ENCODE measurements around the gene SIAE. TPM values are rescaled to one million over a fixed set of nuclear protein-coding genes. Genes with fewer than 3 reads are reported as not detected.
A peak's percentile ranks its signal among the peaks of the same experiment; 100 is the strongest.

SIAE gene
- total and polyA plus RNA-seq, 3 experiments from 2014 or later, result 0.85 to 5.2 (median 4.0) TPM

- ChIA-PET CTCF (no interaction called here), POLR2A (no interaction called here)
- H3K4me3 ChIP-seq (ENCODE audit: low read length), result no peak overlapping the region
- Mint-ChIP-seq H3K27me3 (no peaks in the 10 kb centered on the region), H3K9me3 (no peaks in the 10 kb centered on the region), H3K4me1 (no peaks in the 10 kb centered on the region), H3K4me3 (no peak overlapping the region), H3K27ac (no peak overlapping the region), H3K36me3 (peaks cover 0 to 2% (median 0%) of the 10 kb centered on the region in 3 donors)
- H3K36me3 ChIP-seq (ENCODE audit: insufficient read depth, low read length), result no peaks in the 10 kb centered on the region
- H3K27me3 ChIP-seq (ENCODE audit: insufficient read depth, low read length, poor library complexity, severe bottlenecking), result no peaks in the 10 kb centered on the region
- no peak overlapping the region for H3K27ac ChIP-seq (ENCODE audit: low read depth, low read length)
- no peak for DNase-seq
- H3K9me3 ChIP-seq (ENCODE audit: low read length), result no peaks in the 10 kb centered on the region
- no peaks in the 10 kb centered on the region for H3K4me1 ChIP-seq (ENCODE audit: insufficient read depth, low read length)
These were observed 27.4 kb downstream of the SIAE start for GRCh38 chr11:124646148-124646547.

GRCh38 chr11:124644426-124645280 lies 28.9 kb downstream of the SIAE start:
- Mint-ChIP-seq H3K27me3 (no peaks in the 10 kb centered on the region), H3K27ac (no peak overlapping the region), H3K4me1 (no peaks in the 10 kb centered on the region), H3K9me3 (no peaks in the 10 kb centered on the region), H3K4me3 (no peak overlapping the region), H3K36me3 (no peaks in the 10 kb centered on the region)
- ChIA-PET POLR2A (no interaction called here), CTCF (interaction anchor here (0.7 to 3.6 kb wide), 13 partner anchors 9 to 193 kb away, joined by 3 to 36 read pairs (median 4); no protein-coding TSS in a partner anchor)
- H3K4me1 ChIP-seq (ENCODE audit: insufficient read depth, low read length), result no peaks in the 10 kb centered on the region
- H3K4me3 ChIP-seq (ENCODE audit: low read length), result no peak overlapping the region
- no peaks in the 10 kb centered on the region for H3K9me3 ChIP-seq (ENCODE audit: low read length)
- no peaks in the 10 kb centered on the region for H3K36me3 ChIP-seq (ENCODE audit: insufficient read depth, low read length)
- H3K27ac ChIP-seq (ENCODE audit: low read depth, low read length), result no peak overlapping the region
- peak in 3 of 5 donors; percentile 2 to 30 (median 7) for DNase-seq
- H3K27me3 ChIP-seq (ENCODE audit: insufficient read depth, low read length, poor library complexity, severe bottlenecking), result no peaks in the 10 kb centered on the region

- Histone ChIP-seq H3K9me3 (ENCODE audit: low read length) (no peaks in the 10 kb centered on the region), H3K27ac (ENCODE audit: low read depth, low read length) (peak overlapping the region; percentile 19), H3K4me1 (ENCODE audit: insufficient read depth, low read length) (no peaks in the 10 kb centered on the region), H3K27me3 (ENCODE audit: insufficient read depth, low read length, poor library complexity, severe bottlenecking) (no peaks in the 10 kb centered on the region), H3K4me3 (ENCODE audit: low read length) (no peak overlapping the region), H3K36me3 (ENCODE audit: insufficient read depth, low read length) (no peaks in the 10 kb centered on the region)
- H3K9me3 Mint-ChIP-seq, result no peaks in the 10 kb centered on the region
- POLR2A ChIA-PET, result no interaction called here
- no peak overlapping the region for H3K27ac Mint-ChIP-seq
- no peak overlapping the region for H3K4me3 Mint-ChIP-seq
- H3K27me3 Mint-ChIP-seq, result no peaks in the 10 kb centered on the region
- H3K36me3 Mint-ChIP-seq, result peaks cover 0 to 1% (median 0%) of the 10 kb centered on the region in 3 donors
- CTCF ChIA-PET, result interaction anchor here (1.0 to 3.6 kb wide), 9 partner anchors 10 to 194 kb away, joined by 3 to 36 read pairs (median 4); no protein-coding TSS in a partner anchor
- H3K4me1 Mint-ChIP-seq, result no peaks in the 10 kb centered on the region
- DNase-seq, result no peak
These were observed 29.7 kb downstream of the SIAE start for GRCh38 chr11:124643605-124644425.

- Histone ChIP-seq H3K36me3 (ENCODE audit: insufficient read depth, low read length) (no peaks in the 10 kb centered on the region), H3K9me3 (ENCODE audit: low read length) (no peaks in the 10 kb centered on the region), H3K27me3 (ENCODE audit: insufficient read depth, low read length, poor library complexity, severe bottlenecking) (no peaks in the 10 kb centered on the region), H3K4me1 (ENCODE audit: insufficient read depth, low read length) (no peaks in the 10 kb centered on the region), H3K27ac (ENCODE audit: low read depth, low read length) (no peak overlapping the region), H3K4me3 (ENCODE audit: low read length) (no peak overlapping the region)
- peak overlapping the region in 2 of 8 donors; percentile 49 to 86 for H3K27ac Mint-ChIP-seq
- POLR2A ChIA-PET, result no interaction called here
- H3K9me3 Mint-ChIP-seq, result no peaks in the 10 kb centered on the region
- DNase-seq, result no peak
- H3K4me1 Mint-ChIP-seq, result no peaks in the 10 kb centered on the region
- CTCF ChIA-PET, result interaction anchor here (1.2 to 3.6 kb wide), 6 partner anchors 13 to 195 kb away, joined by 3 to 36 read pairs (median 4); no protein-coding TSS in a partner anchor
- H3K27me3 Mint-ChIP-seq, result no peaks in the 10 kb centered on the region
- peaks cover 0 to 5% (median 2%) of the 10 kb centered on the region in 3 donors for H3K36me3 Mint-ChIP-seq
- no peak overlapping the region for H3K4me3 Mint-ChIP-seq
These were observed 30.4 kb downstream of the SIAE start for GRCh38 chr11:124643042-124643604.

GRCh38 chr11:124642628-124643027 lies 30.9 kb downstream of the SIAE start:
- Histone ChIP-seq H3K36me3 (ENCODE audit: insufficient read depth, low read length) (no peaks in the 10 kb centered on the region), H3K9me3 (ENCODE audit: low read length) (no peaks in the 10 kb centered on the region), H3K4me3 (ENCODE audit: low read length) (no peak overlapping the region), H3K27me3 (ENCODE audit: insufficient read depth, low read length, poor library complexity, severe bottlenecking) (no peaks in the 10 kb centered on the region), H3K27ac (ENCODE audit: low read depth, low read length) (no peak overlapping the region), H3K4me1 (ENCODE audit: insufficient read depth, low read length) (no peaks in the 10 kb centered on the region)
- Mint-ChIP-seq H3K27me3 (peaks cover 0 to 2% of the 10 kb centered on the region in 2 donors), H3K36me3 (peaks cover 0 to 9% (median 4%) of the 10 kb centered on the region in 3 donors), H3K27ac (peak overlapping the region in 1 of 8 donors; percentile 49), H3K4me3 (no peak overlapping the region), H3K4me1 (no peaks in the 10 kb centered on the region), H3K9me3 (no peaks in the 10 kb centered on the region)
- ChIA-PET POLR2A (no interaction called here), CTCF (interaction anchor here (1.2 to 3.6 kb wide), 3 partner anchors 103 to 195 kb away, joined by 3 to 36 read pairs (median 3); no protein-coding TSS in a partner anchor)
- no peak for DNase-seq

- H3K27me3 Mint-ChIP-seq, result peaks cover 0 to 2% of the 10 kb centered on the region in 2 donors
- POLR2A ChIA-PET, result no interaction called here
These were observed 32.9 kb downstream of the SIAE start for GRCh38 chr11:124640666-124641065.

GRCh38 chr11:124639186-124639585 lies 34.4 kb downstream of the SIAE start:
- DNase-seq, result no peak
- POLR2A ChIA-PET, result no interaction called here
- no peaks in the 10 kb centered on the region for H3K27me3 ChIP-seq (ENCODE audit: insufficient read depth, low read length, poor library complexity, severe bottlenecking)
- H3K9me3 ChIP-seq (ENCODE audit: low read length), result no peaks in the 10 kb centered on the region
- no peak overlapping the region for H3K27ac ChIP-seq (ENCODE audit: low read depth, low read length)
- H3K36me3 Mint-ChIP-seq, result peaks cover 0 to 37% (median 13%) of the 10 kb centered on the region in 3 donors
- H3K4me3 Mint-ChIP-seq, result no peak overlapping the region
- CTCF ChIA-PET, result interaction anchor here (0.8 to 1.7 kb wide), 3 partner anchors 12 to 197 kb away, joined by 3 to 5 read pairs (median 3); no protein-coding TSS in a partner anchor
- peaks cover 0 to 2% of the 10 kb centered on the region in 2 donors for H3K27me3 Mint-ChIP-seq
- H3K4me1 Mint-ChIP-seq, result no peaks in the 10 kb centered on the region
- H3K4me1 ChIP-seq (ENCODE audit: insufficient read depth, low read length), result no peaks in the 10 kb centered on the region
- no peaks in the 10 kb centered on the region for H3K9me3 Mint-ChIP-seq
- no peaks in the 10 kb centered on the region for H3K36me3 ChIP-seq (ENCODE audit: insufficient read depth, low read length)
- H3K27ac Mint-ChIP-seq, result peak overlapping the region in 1 of 8 donors; percentile 74
- no peak overlapping the region for H3K4me3 ChIP-seq (ENCODE audit: low read length)

More at GRCh38 chr11:124640666-124641065, 32.9 kb downstream of the SIAE start:
- Mint-ChIP-seq H3K4me3 (no peak overlapping the region), H3K27ac (no peak overlapping the region), H3K36me3 (peaks cover 0 to 26% (median 11%) of the 10 kb centered on the region in 3 donors), H3K4me1 (no peaks in the 10 kb centered on the region), H3K9me3 (no peaks in the 10 kb centered on the region)
- CTCF ChIA-PET, result interaction anchor here (0.9 to 1.7 kb wide), 3 partner anchors 18 to 197 kb away, joined by 3 to 5 read pairs (median 5); partner anchors contain the start of gene TBRG1
- no peaks in the 10 kb centered on the region for H3K9me3 ChIP-seq (ENCODE audit: low read length)
- no peaks in the 10 kb centered on the region for H3K4me1 ChIP-seq (ENCODE audit: insufficient read depth, low read length)
- H3K4me3 ChIP-seq (ENCODE audit: low read length), result no peak overlapping the region
- no peak overlapping the region for H3K27ac ChIP-seq (ENCODE audit: low read depth, low read length)
- H3K36me3 ChIP-seq (ENCODE audit: insufficient read depth, low read length), result no peaks in the 10 kb centered on the region
- no peaks in the 10 kb centered on the region for H3K27me3 ChIP-seq (ENCODE audit: insufficient read depth, low read length, poor library complexity, severe bottlenecking)
- DNase-seq, result no peak
